SU-DHL-6 (cell line): ENCODE results near the gene SELENBP1.

ENCODE experiments used
- H2AFZ ChIP-seq: fragments of 200-600 bp; sonication (generic); 2 replicates; pipeline ENCODE4 v1.6.1; 2014; ENCODE audit warnings: low read depth, mild to moderate bottlenecking, moderate library complexity, mixed read lengths, antibody characterized with exemption, low read length; ENCODE audit not compliant: severe bottlenecking
- H3F3A ChIP-seq: fragments of 200-600 bp; shearing (Covaris generic); 2 replicates; pipeline ENCODE4 v1.6.0; 2016; ENCODE audit warnings: antibody characterized with exemption, mild to moderate bottlenecking; ENCODE audit not compliant: insufficient read depth
- H3K27ac ChIP-seq: fragments of 200-600 bp; sonication (generic); 2 replicates; pipeline ENCODE4 v1.5.1; 2016; ENCODE audit warnings: low read depth, mild to moderate bottlenecking, low read length, moderate library complexity, mixed read lengths
- H3K27me3 ChIP-seq: fragments of 200-600 bp; sonication (generic), shearing (Covaris generic); 2 replicates; pipeline ENCODE4 v1.6.0; 2014; ENCODE audit warnings: mild to moderate bottlenecking, low read length
- H3K36me3 ChIP-seq: fragments of 200-600 bp; sonication (generic); 2 replicates; pipeline ENCODE4 v1.6.1; 2014; ENCODE audit warnings: mild to moderate bottlenecking, low read length, mixed read lengths
- H3K4me2 ChIP-seq: fragments of 300-600, 200-600 bp; shearing (Covaris generic), sonication (generic); 2 replicates; pipeline ENCODE4 v1.6.0; 2014; ENCODE audit warnings: low read length, low read depth, mild to moderate bottlenecking; ENCODE audit not compliant: poor library complexity, severe bottlenecking
- H3K4me3 ChIP-seq: fragments of 200-600 bp; sonication (generic); 2 replicates; pipeline ENCODE4 v1.5.1; 2014; ENCODE audit warnings: antibody characterized with exemption, low read length, mild to moderate bottlenecking, mixed read lengths; ENCODE audit not compliant: insufficient read depth, poor library complexity, severe bottlenecking
- H3K79me2 ChIP-seq: fragments of 200-600 bp; sonication (generic); 2 replicates; pipeline ENCODE4 v1.6.1; 2014; ENCODE audit warnings: mild to moderate bottlenecking, low read length, moderate library complexity; ENCODE audit not compliant: insufficient read depth
- H3K9ac ChIP-seq: fragments of 200-600 bp; sonication (generic); 2 replicates; pipeline ENCODE4 v1.7.0; 2014; ENCODE audit warnings: mild to moderate bottlenecking, low read length
- H3K9me2 ChIP-seq: fragments of 200-600 bp; sonication (generic); replicated peaks from 2 replicates; pipeline ENCODE4 v1.6.1; 2014; ENCODE audit warnings: low read length; ENCODE audit not compliant: insufficient read depth
- H3K9me3 ChIP-seq: fragments of 200-600 bp; sonication (generic); 2 replicates; pipeline ENCODE4 v1.6.1; 2014; ENCODE audit warnings: low read length, mixed read lengths; ENCODE audit not compliant: insufficient read depth
- H4K20me1 ChIP-seq: fragments of 200-600 bp; sonication (generic); 2 replicates; pipeline ENCODE4 v1.6.1; 2014; ENCODE audit warnings: low read depth, mild to moderate bottlenecking, antibody characterized with exemption, low read length, moderate library complexity, mixed read lengths
- EZH2phosphoT487 ChIP-seq: fragments of 200-600 bp; sonication (generic), shearing (Covaris generic); conservative IDR thresholded peaks from 2 replicates; pipeline ENCODE4 v1.6.1; 2018; ENCODE audit warnings: mild to moderate bottlenecking, antibody characterized with exemption, low read length, moderate library complexity, mixed read lengths
- TF ChIP-seq, protein P1 (sequence below): fragments of 200-600 bp; sonication (generic); IDR thresholded peaks from one replicate; pipeline ENCODE4 v1.5.1; 2017; ENCODE audit warnings: antibody characterized with exemption, mild to moderate bottlenecking, low read length, moderate library complexity; ENCODE audit not compliant: insufficient read depth, poor library complexity, severe bottlenecking

SELENBP1 gene

DNA sequence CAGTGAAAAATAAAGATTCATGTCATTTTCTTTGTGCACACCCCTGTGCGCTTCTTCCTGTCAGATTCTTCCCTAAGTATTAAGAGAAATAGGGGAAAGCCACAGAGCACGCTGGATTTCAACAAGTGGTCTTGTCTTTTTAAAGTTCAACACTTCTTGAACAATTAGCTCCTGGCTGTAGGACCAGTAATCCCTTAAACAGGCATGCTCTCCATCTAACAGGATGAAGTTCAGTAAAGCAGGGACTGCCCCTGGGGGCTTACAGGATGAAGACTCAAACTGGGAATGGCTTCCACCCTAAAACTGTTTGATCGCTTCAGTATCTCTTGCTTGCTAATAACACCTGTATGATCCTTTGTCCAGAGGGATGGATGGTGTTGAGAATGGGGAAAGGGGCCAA lies 31.1 kb upstream of the SELENBP1 start:
- Histone ChIP-seq H3K4me3 (no peak overlapping the region), H3K9me2 (no peaks in the 10 kb centered on the region), H3K36me3 (peaks cover 10% of the 10 kb centered on the region; the same call in 1 of the 2 replicates), H3K9me3 (no peaks in the 10 kb centered on the region), H4K20me1 (no peaks in the 10 kb centered on the region), H3F3A (peaks cover 35% of the 10 kb centered on the region), H3K79me2 (peaks cover 20% of the 10 kb centered on the region), H3K27me3 (no peaks in the 10 kb centered on the region), H3K4me2 (no peak overlapping the region), H3K9ac (no peak overlapping the region), H3K27ac (no peak overlapping the region), H2AFZ (no peak overlapping the region)
- TF ChIP-seq, protein P1, sequence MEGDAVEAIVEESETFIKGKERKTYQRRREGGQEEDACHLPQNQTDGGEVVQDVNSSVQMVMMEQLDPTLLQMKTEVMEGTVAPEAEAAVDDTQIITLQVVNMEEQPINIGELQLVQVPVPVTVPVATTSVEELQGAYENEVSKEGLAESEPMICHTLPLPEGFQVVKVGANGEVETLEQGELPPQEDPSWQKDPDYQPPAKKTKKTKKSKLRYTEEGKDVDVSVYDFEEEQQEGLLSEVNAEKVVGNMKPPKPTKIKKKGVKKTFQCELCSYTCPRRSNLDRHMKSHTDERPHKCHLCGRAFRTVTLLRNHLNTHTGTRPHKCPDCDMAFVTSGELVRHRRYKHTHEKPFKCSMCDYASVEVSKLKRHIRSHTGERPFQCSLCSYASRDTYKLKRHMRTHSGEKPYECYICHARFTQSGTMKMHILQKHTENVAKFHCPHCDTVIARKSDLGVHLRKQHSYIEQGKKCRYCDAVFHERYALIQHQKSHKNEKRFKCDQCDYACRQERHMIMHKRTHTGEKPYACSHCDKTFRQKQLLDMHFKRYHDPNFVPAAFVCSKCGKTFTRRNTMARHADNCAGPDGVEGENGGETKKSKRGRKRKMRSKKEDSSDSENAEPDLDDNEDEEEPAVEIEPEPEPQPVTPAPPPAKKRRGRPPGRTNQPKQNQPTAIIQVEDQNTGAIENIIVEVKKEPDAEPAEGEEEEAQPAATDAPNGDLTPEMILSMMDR, result no peak
- TF ChIP-seq EZH2phosphoT487, result no peak

DNA sequence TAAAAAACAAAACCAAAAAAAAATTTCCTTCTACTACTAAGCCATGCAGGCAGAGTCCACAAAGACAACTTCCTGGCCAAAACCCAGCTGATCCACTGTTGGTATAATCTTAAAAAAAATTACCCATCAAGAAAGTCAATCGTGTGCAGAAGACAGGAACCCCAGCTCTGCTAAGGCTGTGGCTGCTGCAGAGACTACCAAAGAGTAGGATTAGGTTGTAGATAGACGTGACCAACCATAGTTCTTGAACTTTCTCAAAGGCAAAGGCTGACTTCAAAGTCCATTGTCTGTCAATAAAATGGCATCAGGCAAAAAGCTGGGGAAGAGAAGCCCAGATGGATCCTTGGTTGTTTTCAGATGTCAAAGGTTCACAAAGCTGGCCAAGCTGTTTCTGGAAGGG lies 30.3 kb upstream of the SELENBP1 start:
- Histone ChIP-seq H3K9ac (no peak overlapping the region), H3K79me2 (peaks cover 20% of the 10 kb centered on the region), H3K9me3 (no peaks in the 10 kb centered on the region), H3K36me3 (peaks cover 9% of the 10 kb centered on the region; the same call in 1 of the 2 replicates), H3K4me3 (no peak overlapping the region), H3K9me2 (no peaks in the 10 kb centered on the region), H3K4me2 (no peak overlapping the region), H4K20me1 (no peaks in the 10 kb centered on the region), H3F3A (peaks cover 35% of the 10 kb centered on the region), H3K27me3 (no peaks in the 10 kb centered on the region), H2AFZ (no peak overlapping the region), H3K27ac (no peak overlapping the region)
- TF ChIP-seq, protein P1, result no peak
- TF ChIP-seq EZH2phosphoT487, result no peak

- Histone ChIP-seq H3K9me3 (no peaks in the 10 kb centered on the region), H4K20me1 (no peaks in the 10 kb centered on the region), H3K36me3 (peaks cover 3% of the 10 kb centered on the region; the same call in 1 of the 2 replicates), H3K79me2 (peaks cover 20% of the 10 kb centered on the region), H3F3A (peaks cover 35% of the 10 kb centered on the region), H3K27ac (no peak overlapping the region), H3K9ac (no peak overlapping the region), H2AFZ (no peak overlapping the region), H3K4me2 (no peak overlapping the region), H3K4me3 (no peak overlapping the region), H3K9me2 (no peaks in the 10 kb centered on the region), H3K27me3 (no peaks in the 10 kb centered on the region)
- TF ChIP-seq EZH2phosphoT487, result no peak
- TF ChIP-seq, protein P1, result no peak
These were observed 29.4 kb upstream of the SELENBP1 start for GRCh38 chr1:151401860-151402259.
